ENCODE measurements around the gene AFMID. TPM values are rescaled to one million over a fixed set of nuclear protein-coding genes. Genes with fewer than 3 reads are reported as not detected.
A peak's percentile ranks its signal among the peaks of the same experiment; 100 is the strongest.

Gene AFMID
- total RNA-seq, 2 donors from 2014 or later = 18.8 to 44.0 TPM

DNA sequence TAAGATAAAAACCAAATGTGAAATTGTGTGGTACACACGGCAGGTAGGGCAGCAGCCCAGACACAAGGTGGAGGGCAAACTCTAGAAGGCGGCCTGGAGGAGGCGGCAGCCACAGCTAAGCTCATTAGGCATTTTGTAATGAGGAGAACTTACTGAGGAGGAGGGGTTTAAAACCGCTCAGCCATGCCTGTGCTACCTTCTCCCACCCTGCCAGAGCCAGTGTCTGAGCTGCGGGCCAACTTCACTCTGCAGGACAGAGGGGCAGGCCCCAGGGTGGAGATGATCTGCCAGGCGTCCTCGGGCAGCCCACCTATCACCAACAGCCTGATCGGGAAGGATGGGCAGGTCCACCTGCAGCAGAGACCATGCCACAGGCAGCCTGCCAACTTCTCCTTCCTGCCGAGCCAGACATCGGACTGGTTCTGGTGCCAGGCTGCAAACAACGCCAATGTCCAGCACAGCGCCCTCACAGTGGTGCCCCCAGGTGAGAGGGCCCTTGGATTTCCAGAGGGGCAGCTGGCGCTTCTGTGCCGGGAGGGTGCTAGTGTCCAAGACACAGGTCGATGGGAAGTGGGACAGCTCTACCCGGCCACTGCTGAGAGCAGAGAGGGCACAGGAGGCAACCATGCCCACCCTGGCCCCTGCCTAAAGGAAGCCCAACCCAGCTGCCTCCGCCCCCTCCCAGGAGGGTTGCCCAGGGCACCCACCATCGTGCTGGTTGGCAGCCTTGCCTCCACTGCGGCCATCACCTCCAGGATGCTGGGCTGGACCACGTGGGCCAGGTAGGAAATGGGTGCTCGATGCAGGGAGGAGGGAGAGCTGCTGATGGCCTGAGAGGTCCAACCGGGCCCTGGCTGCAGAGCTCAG lies 23.0 kb upstream of the AFMID start:
- Histone ChIP-seq H3K4me1 (ENCODE audit: control insufficient read depth in 1 of 2, low read depth in 2 of 2) (peaks cover 0 to 5% of the 10 kb centered on the region in 2 donors), H3K4me3 (no peak overlapping the region), H3K36me3 (no peaks in the 10 kb centered on the region), H3K9me3 (no peaks in the 10 kb centered on the region), H3K27me3 (replicated peaks; ENCODE audit: insufficient read depth) (no peaks in the 10 kb centered on the region), H3K27ac (no peak overlapping the region)
- ATAC-seq (ENCODE audit: insufficient number of reproducible peaks, low FRiP score, low read depth) (no peak), DNase-seq (ENCODE audit: low spot score) (no peak)
- TF ChIP-seq, protein P1, sequence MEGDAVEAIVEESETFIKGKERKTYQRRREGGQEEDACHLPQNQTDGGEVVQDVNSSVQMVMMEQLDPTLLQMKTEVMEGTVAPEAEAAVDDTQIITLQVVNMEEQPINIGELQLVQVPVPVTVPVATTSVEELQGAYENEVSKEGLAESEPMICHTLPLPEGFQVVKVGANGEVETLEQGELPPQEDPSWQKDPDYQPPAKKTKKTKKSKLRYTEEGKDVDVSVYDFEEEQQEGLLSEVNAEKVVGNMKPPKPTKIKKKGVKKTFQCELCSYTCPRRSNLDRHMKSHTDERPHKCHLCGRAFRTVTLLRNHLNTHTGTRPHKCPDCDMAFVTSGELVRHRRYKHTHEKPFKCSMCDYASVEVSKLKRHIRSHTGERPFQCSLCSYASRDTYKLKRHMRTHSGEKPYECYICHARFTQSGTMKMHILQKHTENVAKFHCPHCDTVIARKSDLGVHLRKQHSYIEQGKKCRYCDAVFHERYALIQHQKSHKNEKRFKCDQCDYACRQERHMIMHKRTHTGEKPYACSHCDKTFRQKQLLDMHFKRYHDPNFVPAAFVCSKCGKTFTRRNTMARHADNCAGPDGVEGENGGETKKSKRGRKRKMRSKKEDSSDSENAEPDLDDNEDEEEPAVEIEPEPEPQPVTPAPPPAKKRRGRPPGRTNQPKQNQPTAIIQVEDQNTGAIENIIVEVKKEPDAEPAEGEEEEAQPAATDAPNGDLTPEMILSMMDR (IDR thresholded peaks at IDR 0.05) = no peak

DNA sequence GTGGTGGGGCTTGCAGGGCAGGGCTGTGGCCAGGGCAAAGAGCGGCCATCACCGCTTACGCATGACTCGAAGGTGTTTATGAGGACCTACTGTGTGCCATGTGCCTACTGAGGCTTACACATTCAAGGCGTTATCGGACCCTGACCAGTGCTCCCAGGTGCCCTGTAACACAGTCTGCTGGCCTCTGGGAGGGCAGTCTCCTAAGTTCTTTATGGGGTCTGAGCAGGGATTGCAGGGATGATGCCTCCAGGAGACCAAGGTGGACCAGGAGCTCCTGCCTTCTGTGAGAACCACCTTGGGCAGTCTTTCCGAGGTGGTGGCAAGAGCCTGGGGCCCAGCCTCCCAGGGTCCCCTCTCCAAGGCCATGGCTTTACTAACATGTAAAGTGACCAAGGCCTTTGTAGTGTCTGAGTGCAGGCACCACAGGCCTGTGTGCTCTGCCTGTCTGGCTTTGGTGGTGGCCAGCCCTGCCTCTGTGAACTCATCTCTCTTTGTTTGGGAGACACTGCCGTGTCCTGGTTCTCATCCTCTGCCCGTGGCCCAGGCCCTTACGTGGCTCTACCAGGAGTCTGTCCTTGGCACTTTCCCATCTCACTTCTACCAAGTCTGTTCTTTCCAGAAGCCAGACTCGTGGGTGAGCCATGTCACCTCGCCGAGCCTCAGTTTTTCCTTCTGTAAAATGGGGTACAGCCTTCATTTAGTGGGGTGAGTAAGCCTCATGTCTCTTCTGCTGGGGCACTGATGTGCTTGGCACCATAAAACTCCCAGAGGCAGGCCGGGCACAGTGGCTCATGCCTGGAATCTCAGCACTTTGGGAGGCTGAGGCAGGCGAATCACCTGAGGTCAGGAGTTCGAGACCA lies 22.2 kb upstream of the AFMID start:
- Histone ChIP-seq H3K4me3 (no peak overlapping the region), H3K9me3 (no peaks in the 10 kb centered on the region), H3K27ac (no peak overlapping the region), H3K36me3 (no peaks in the 10 kb centered on the region), H3K27me3 (replicated peaks; ENCODE audit: insufficient read depth) (no peaks in the 10 kb centered on the region), H3K4me1 (ENCODE audit: control insufficient read depth in 1 of 2, low read depth in 2 of 2) (peaks cover 0 to 14% of the 10 kb centered on the region in 2 donors)
- DNase-seq (ENCODE audit: low spot score) (no peak), ATAC-seq (ENCODE audit: insufficient number of reproducible peaks, low FRiP score, low read depth) (no peak)
- TF ChIP-seq, protein P1 (IDR thresholded peaks at IDR 0.05) = no peak

GRCh38 chr17:78166416-78166815 lies 20.7 kb upstream of the AFMID start:
- no peak overlapping the region for H3K27ac ChIP-seq
- H3K4me1 ChIP-seq (ENCODE audit: control insufficient read depth in 1 of 2, low read depth in 2 of 2) = peaks cover 0 to 23% of the 10 kb centered on the region in 2 donors
- DNase-seq (ENCODE audit: low spot score) (no peak), ATAC-seq (ENCODE audit: insufficient number of reproducible peaks, low FRiP score, low read depth) (no peak)
- no peaks in the 10 kb centered on the region for H3K27me3 ChIP-seq (replicated peaks; ENCODE audit: insufficient read depth)
- no peaks in the 10 kb centered on the region for H3K9me3 ChIP-seq
- H3K4me3 ChIP-seq = no peak overlapping the region
- H3K36me3 ChIP-seq = no peaks in the 10 kb centered on the region
- TF ChIP-seq, protein P1 (IDR thresholded peaks at IDR 0.05) = no peak

DNA sequence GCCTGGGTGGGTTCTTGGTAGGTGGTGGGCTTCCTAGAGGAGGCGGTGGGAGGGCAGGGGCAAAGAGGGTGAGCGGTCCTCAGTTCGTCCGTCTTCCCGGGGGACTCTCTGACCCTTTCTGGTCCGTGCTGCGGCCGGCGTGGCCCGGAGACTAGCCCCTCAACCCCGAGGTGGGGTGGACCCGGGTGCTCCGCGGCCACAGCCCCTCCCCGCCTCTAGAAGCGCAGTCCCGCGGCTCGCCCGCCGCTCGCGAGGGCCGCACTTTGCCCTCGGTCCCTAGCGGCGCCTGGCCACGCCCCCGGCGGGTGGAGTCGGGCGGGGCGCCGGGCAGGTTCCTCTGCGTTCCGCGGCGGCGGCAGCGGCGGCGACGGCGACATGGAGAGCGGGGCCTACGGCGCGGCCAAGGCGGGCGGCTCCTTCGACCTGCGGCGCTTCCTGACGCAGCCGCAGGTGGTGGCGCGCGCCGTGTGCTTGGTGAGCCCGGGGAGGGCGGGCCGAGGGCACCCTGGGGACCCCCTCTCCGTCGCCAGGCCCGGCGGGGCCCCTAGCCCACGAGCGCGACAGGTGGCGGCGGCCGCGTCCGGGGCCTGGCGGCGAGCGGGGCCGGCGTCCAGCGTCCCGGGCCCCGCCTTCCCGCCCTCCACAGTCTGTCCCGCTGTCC lies 18.8 kb upstream of the AFMID start, which contains the start of gene SYNGR2:
SYNGR2 (plus strand) TSS at position 340 of the 661 bp plus-strand sequence; CDS start at position 376, 36 bp downstream.
- ATAC-seq (ENCODE audit: insufficient number of reproducible peaks, low FRiP score, low read depth) (peak; percentile 45), DNase-seq (ENCODE audit: low spot score) (no peak)
- Histone ChIP-seq H3K9me3 (no peaks in the 10 kb centered on the region), H3K4me3 (peak within 1 kb of the TSS; percentile 82), H3K27ac (peak within 1 kb of the TSS; percentile 85 to 89), H3K36me3 (no peaks in the 10 kb centered on the region), H3K27me3 (replicated peaks; ENCODE audit: insufficient read depth) (no peaks in the 10 kb centered on the region), H3K4me1 (ENCODE audit: control insufficient read depth in 1 of 2, low read depth in 2 of 2) (peaks cover 14 to 42% of the 10 kb centered on the region in 2 donors)
- TF ChIP-seq, protein P1 (IDR thresholded peaks at IDR 0.05) = no peak
